ENCODE data around the gene SLC25A25. TPM values are rescaled to one million over a fixed set of nuclear protein-coding genes. Genes with fewer than 3 reads are reported as not detected.

SLC25A25 gene
- total and polyA plus RNA-seq, 10 of the 15 experiments (the other 5 are each of a cell fraction or from before 2014, with no cell fraction given), result 0.04 to 17.1 (median 12.4) TPM; not detected in 1

DNA sequence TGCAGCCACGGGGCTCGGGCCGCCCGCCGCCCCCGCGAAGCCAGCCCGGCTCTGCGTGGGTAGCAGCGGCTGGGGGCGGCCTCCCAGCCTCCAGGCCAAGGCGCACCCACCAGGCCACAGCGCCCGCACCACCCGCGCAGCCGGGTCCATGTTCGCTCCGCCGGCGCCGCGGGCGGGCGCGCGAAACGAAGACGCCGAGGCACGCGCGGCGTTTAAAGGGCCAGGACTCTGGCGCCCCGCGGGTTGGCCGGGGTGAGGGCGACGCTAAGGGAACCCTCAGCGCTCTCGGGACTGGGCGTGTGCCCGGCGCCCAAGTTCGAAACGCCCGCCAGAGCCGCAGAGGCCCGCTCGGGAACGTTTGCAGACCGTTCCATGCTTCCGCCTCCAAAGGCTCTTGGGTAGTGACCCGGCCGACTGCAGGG is 59.5 kb downstream of the SLC25A25 start, which contains the start of gene PTGES2 (continued):
- TF ChIP-seq POLR2AphosphoS2 (IDR thresholded peaks at IDR 0.05; ENCODE audit: low read depth, low read length) (no peak), BHLHE40 (IDR thresholded peaks at IDR 0.05; ENCODE audit: borderline replicate concordance in 1 of 2, low read depth in 2 of 2, low read length in 1 of 2) (peak; percentile 92 to 97), SRF (IDR thresholded peaks at IDR 0.05; ENCODE audit: low read depth in 2 of 2, low read length in 2 of 2) (0 out of 4 replicates have a peak, but pooled peaks of 1 of the 2 experiments have one; percentile 30), KDM1A (IDR thresholded peaks at IDR 0.05; ENCODE audit: borderline replicate concordance) (no peak), CREM (IDR thresholded peaks at IDR 0.05; ENCODE audit: low read depth) (peak; percentile 17; the same call in 1 of the 2 replicates), WRNIP1 (IDR thresholded peaks at IDR 0.05; ENCODE audit: borderline replicate concordance, low read depth, low read length) (no peak), ZNF207 (IDR thresholded peaks at IDR 0.05; ENCODE audit: borderline replicate concordance) (peak; percentile 47; the same call in 1 of the 2 replicates), CEBPB (IDR thresholded peaks at IDR 0.05; ENCODE audit: borderline replicate concordance in 1 of 2, low read depth in 2 of 2, low read length in 2 of 2) (no peak)
- TF ChIP-seq, protein P1, sequence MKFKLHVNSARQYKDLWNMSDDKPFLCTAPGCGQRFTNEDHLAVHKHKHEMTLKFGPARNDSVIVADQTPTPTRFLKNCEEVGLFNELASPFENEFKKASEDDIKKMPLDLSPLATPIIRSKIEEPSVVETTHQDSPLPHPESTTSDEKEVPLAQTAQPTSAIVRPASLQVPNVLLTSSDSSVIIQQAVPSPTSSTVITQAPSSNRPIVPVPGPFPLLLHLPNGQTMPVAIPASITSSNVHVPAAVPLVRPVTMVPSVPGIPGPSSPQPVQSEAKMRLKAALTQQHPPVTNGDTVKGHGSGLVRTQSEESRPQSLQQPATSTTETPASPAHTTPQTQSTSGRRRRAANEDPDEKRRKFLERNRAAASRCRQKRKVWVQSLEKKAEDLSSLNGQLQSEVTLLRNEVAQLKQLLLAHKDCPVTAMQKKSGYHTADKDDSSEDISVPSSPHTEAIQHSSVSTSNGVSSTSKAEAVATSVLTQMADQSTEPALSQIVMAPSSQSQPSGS (IDR thresholded peaks at IDR 0.05; ENCODE audit: low read length), result no peak
- TF ChIP-seq, protein P2, sequence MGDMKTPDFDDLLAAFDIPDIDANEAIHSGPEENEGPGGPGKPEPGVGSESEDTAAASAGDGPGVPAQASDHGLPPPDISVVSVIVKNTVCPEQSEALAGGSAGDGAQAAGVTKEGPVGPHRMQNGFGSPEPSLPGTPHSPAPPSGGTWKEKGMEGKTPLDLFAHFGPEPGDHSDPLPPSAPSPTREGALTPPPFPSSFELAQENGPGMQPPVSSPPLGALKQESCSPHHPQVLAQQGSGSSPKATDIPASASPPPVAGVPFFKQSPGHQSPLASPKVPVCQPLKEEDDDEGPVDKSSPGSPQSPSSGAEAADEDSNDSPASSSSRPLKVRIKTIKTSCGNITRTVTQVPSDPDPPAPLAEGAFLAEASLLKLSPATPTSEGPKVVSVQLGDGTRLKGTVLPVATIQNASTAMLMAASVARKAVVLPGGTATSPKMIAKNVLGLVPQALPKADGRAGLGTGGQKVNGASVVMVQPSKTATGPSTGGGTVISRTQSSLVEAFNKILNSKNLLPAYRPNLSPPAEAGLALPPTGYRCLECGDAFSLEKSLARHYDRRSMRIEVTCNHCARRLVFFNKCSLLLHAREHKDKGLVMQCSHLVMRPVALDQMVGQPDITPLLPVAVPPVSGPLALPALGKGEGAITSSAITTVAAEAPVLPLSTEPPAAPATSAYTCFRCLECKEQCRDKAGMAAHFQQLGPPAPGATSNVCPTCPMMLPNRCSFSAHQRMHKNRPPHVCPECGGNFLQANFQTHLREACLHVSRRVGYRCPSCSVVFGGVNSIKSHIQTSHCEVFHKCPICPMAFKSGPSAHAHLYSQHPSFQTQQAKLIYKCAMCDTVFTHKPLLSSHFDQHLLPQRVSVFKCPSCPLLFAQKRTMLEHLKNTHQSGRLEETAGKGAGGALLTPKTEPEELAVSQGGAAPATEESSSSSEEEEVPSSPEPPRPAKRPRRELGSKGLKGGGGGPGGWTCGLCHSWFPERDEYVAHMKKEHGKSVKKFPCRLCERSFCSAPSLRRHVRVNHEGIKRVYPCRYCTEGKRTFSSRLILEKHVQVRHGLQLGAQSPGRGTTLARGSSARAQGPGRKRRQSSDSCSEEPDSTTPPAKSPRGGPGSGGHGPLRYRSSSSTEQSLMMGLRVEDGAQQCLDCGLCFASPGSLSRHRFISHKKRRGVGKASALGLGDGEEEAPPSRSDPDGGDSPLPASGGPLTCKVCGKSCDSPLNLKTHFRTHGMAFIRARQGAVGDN (IDR thresholded peaks at IDR 0.05), result peak; percentile 60; the same call in 1 of the 2 replicates
- TF ChIP-seq, protein P3, sequence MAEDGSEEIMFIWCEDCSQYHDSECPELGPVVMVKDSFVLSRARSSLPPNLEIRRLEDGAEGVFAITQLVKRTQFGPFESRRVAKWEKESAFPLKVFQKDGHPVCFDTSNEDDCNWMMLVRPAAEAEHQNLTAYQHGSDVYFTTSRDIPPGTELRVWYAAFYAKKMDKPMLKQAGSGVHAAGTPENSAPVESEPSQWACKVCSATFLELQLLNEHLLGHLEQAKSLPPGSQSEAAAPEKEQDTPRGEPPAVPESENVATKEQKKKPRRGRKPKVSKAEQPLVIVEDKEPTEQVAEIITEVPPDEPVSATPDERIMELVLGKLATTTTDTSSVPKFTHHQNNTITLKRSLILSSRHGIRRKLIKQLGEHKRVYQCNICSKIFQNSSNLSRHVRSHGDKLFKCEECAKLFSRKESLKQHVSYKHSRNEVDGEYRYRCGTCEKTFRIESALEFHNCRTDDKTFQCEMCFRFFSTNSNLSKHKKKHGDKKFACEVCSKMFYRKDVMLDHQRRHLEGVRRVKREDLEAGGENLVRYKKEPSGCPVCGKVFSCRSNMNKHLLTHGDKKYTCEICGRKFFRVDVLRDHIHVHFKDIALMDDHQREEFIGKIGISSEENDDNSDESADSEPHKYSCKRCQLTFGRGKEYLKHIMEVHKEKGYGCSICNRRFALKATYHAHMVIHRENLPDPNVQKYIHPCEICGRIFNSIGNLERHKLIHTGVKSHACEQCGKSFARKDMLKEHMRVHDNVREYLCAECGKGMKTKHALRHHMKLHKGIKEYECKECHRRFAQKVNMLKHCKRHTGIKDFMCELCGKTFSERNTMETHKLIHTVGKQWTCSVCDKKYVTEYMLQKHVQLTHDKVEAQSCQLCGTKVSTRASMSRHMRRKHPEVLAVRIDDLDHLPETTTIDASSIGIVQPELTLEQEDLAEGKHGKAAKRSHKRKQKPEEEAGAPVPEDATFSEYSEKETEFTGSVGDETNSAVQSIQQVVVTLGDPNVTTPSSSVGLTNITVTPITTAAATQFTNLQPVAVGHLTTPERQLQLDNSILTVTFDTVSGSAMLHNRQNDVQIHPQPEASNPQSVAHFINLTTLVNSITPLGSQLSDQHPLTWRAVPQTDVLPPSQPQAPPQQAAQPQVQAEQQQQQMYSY (CRISPR knock-in tag; IDR thresholded peaks at IDR 0.05), result no peak
- TF ChIP-seq, protein P4, sequence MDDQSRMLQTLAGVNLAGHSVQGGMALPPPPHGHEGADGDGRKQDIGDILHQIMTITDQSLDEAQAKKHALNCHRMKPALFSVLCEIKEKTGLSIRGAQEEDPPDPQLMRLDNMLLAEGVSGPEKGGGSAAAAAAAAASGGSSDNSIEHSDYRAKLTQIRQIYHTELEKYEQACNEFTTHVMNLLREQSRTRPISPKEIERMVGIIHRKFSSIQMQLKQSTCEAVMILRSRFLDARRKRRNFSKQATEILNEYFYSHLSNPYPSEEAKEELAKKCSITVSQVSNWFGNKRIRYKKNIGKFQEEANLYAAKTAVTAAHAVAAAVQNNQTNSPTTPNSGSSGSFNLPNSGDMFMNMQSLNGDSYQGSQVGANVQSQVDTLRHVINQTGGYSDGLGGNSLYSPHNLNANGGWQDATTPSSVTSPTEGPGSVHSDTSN (IDR thresholded peaks at IDR 0.05; ENCODE audit: insufficient replicate concordance, low read depth, low read length), result no peak
- TF ChIP-seq, protein P5, sequence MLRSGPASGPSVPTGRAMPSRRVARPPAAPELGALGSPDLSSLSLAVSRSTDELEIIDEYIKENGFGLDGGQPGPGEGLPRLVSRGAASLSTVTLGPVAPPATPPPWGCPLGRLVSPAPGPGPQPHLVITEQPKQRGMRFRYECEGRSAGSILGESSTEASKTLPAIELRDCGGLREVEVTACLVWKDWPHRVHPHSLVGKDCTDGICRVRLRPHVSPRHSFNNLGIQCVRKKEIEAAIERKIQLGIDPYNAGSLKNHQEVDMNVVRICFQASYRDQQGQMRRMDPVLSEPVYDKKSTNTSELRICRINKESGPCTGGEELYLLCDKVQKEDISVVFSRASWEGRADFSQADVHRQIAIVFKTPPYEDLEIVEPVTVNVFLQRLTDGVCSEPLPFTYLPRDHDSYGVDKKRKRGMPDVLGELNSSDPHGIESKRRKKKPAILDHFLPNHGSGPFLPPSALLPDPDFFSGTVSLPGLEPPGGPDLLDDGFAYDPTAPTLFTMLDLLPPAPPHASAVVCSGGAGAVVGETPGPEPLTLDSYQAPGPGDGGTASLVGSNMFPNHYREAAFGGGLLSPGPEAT (IDR thresholded peaks at IDR 0.05; ENCODE audit: low read depth), result peak; percentile 77; the same call in 1 of the 2 replicates
- TF ChIP-seq, protein P6, sequence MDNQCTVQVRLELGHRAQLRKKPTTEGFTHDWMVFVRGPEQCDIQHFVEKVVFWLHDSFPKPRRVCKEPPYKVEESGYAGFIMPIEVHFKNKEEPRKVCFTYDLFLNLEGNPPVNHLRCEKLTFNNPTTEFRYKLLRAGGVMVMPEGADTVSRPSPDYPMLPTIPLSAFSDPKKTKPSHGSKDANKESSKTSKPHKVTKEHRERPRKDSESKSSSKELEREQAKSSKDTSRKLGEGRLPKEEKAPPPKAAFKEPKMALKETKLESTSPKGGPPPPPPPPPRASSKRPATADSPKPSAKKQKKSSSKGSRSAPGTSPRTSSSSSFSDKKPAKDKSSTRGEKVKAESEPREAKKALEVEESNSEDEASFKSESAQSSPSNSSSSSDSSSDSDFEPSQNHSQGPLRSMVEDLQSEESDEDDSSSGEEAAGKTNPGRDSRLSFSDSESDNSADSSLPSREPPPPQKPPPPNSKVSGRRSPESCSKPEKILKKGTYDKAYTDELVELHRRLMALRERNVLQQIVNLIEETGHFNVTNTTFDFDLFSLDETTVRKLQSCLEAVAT (IDR thresholded peaks at IDR 0.05), result no peak

All from GM12878 (cell line).